ENCODE data around the gene IFT88.

IFT88 gene

DNA sequence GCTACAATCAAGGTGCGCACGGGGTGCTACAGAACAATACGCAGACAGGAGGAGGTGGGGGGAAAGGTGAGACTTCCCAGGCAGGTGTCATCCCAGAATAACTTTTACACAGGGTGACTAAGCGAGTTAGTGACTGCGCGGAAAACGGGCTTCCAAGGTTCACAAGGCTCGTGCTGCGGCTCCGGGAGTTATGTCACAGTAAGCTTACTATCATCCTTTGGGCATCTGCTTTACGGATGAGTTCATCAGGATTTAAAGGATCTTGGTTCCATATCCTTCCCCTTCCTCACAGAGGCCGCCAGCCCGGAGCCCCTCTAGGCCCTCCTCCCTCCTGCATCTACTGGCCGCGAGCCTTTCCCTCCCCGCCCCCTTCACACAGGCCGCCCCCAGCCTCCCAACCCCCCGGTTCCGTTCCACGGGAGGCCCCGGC is 474 bp upstream of the IFT88 start:
- DNase-seq (ENCODE audit: low read depth, low spot score): no peak

- DNase-seq (ENCODE audit: low read depth, low spot score): no peak
These were observed 1.0 kb downstream of the IFT88 start for GRCh38 chr13:20567881-20568528.

DNA sequence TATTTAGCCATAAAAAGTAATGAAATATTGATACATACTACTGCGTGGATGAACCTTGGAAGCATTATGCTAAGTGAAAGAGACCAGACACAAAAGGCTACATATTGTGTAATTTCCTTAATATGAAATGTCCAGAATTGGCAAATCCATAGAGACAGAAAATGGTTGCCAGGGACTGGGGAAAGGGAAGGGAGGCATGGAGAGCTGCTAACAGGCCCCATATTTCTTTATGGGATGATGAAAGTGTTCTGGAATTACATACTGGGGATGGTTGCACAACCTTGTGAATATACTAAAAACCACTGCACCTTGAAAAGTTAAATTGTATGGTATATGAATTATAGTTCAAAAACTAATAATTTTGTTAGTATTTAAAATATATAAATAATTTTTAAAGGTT is 3.6 kb downstream of the IFT88 start:
- DNase-seq (ENCODE audit: low read depth, low spot score): no peak

DNA sequence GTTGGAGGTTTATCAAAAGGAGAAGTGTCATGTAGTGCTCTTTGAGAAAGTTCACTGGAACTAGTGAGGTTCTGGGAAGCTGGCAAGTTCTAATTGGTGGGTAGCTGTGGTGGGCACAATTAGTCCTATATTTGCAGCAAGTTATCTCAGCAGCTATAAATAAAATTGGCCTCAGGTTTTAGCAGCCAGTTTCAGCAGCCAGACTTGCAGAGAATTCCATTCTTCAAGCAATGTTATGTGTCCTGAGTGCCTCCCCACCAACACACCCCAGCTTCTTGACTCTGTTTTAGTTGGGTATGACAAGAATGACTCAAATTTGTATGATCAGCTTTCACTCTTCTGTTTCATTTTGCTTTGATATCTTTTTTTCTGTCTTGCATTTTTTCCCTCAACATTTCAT is 4.7 kb downstream of the IFT88 start:
- DNase-seq (ENCODE audit: low read depth, low spot score): no peak

DNA sequence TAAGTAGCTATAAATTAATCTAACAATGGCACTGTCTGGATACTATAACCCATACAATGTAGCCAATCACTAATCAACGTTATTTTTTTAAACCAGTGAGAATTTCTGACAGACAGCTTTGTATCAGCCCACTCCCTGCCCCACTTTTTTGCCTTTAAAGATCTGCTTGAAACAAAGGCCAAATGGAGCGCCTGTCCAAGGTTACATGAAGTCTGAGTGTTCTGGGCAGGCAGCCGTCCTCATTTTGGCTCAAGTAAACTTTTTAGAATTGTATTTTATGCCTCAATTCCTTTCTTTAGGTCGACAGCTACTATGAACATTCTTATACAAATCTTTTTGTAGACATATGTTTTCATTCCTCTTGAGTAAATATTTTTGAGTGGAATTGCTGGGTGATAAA is 6.2 kb downstream of the IFT88 start:
- no peak for DNase-seq (ENCODE audit: low read depth, low spot score)

- no peak for DNase-seq (ENCODE audit: low read depth, low spot score)
These were observed 6.7 kb downstream of the IFT88 start for GRCh38 chr13:20573636-20574035.

GRCh38 chr13:20579191-20579590 is 12.2 kb downstream of the IFT88 start:
- DNase-seq (ENCODE audit: low read depth, low spot score): no peak

GRCh38 chr13:20580257-20580656 is 13.3 kb downstream of the IFT88 start:
- no peak for DNase-seq (ENCODE audit: low read depth, low spot score)

GRCh38 chr13:20582026-20582425 is 15.1 kb downstream of the IFT88 start:
- DNase-seq (ENCODE audit: low read depth, low spot score): no peak

- DNase-seq (ENCODE audit: low read depth, low spot score): no peak
These were observed 16.9 kb downstream of the IFT88 start for GRCh38 chr13:20583803-20584293.

GRCh38 chr13:20585371-20585770 is 18.4 kb downstream of the IFT88 start:
- no peak for DNase-seq (ENCODE audit: low read depth, low spot score)

DNA sequence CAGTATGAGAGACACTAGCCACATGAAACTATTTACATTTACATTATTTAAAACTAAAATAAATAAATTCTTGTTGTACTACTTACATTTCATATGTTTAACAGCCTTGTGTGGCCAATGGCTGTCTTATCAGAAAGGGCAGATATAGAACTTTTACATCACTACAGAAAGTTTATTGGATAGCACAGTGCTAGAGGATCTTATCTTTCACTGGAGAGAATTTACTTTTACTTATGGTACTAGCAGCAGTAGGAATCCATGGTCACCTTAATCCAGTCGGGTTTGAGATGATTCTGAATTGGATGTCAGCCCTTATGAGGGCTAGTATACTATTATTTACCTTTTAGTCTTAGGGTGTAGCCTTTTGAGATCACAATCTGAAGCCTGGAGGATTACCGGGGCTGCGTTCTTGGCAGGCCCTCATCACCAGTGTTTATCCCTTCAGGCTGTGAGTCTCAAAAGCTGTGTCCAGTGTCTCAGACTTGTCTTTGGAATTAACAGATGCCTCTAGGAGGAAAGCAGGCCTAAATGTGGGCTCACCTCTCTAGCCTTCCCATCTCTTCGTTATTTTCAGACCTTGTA is 21.7 kb downstream of the IFT88 start:
- no peak for DNase-seq (ENCODE audit: low read depth, low spot score)

- DNase-seq (ENCODE audit: low read depth, low spot score): no peak
These were observed 23.6 kb downstream of the IFT88 start for GRCh38 chr13:20590561-20590960.

GRCh38 chr13:20592606-20593005 is 25.6 kb downstream of the IFT88 start:
- no peak for DNase-seq (ENCODE audit: low read depth, low spot score)

DNA sequence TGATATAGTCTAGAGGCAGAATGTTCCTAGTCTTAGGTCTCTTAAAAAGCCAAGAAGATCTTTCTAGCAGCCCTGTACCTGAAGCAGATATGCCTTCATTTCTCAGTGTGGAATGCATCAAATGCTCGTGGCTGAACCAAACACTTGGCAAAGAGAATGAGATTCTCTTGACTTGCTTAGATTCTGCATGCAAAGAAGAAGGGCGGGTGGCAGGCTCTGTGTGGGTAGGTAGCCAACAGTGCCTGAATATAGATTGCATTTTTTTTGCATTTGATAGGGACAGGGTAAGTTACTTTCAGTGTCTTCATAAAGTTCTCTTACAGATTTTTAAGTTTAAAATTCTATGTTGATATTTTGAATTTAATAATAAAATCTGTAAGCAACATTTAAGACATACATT is 27.3 kb downstream of the IFT88 start:
- DNase-seq (ENCODE audit: low read depth, low spot score): no peak

GRCh38 chr13:20607015-20607414 is 40.1 kb downstream of the IFT88 start:
- no peak for DNase-seq (ENCODE audit: low read depth, low spot score)

GRCh38 chr13:20608438-20609020 is 41.6 kb downstream of the IFT88 start:
- no peak for DNase-seq (ENCODE audit: low read depth, low spot score)

DNA sequence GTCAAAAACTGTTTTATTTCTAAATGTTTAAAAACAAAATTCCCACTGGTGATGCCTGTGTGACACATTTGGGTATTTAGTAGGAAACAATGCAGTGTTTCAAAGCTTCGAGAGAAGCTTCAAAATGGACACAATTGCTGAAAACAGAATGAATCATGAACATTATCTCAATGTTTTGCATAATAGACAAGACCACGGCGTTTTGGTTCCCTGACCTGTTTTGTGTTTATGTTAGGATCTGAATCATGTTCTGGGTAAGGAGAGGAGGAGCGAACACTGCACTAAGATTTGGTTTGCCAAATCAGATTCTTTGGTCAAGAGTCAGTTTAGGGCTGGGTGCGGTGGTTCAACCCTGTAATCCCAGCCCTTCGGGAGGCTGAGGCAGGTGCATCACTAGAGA is 42.2 kb downstream of the IFT88 start:
- no peak for DNase-seq (ENCODE audit: low read depth, low spot score)

- DNase-seq (ENCODE audit: low read depth, low spot score): no peak
These were observed 43.0 kb downstream of the IFT88 start for GRCh38 chr13:20610006-20610405.

- no peak for DNase-seq (ENCODE audit: low read depth, low spot score)
These were observed 49.3 kb downstream of the IFT88 start for GRCh38 chr13:20616059-20616797.

DNA sequence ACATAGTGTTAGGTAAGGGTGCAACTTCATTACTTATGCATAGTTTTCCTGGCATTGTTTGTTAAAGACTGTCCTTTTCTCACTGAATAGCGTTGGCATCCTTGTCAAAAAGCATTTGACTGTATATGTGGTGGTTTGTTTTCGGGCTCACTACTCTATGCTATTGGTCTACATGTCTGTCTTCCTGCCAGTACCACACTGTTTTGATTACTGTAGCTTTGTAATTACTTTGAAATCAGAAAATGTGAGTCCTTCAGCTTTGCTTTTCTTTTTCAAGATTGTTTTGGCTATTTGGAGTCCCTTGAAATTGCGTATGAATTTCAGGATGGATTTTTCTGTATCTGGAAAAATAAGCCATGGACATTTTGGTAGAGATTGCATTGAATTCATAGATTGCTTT is 56.0 kb downstream of the IFT88 start:
- DNase-seq (ENCODE audit: low read depth, low spot score): no peak

DNA sequence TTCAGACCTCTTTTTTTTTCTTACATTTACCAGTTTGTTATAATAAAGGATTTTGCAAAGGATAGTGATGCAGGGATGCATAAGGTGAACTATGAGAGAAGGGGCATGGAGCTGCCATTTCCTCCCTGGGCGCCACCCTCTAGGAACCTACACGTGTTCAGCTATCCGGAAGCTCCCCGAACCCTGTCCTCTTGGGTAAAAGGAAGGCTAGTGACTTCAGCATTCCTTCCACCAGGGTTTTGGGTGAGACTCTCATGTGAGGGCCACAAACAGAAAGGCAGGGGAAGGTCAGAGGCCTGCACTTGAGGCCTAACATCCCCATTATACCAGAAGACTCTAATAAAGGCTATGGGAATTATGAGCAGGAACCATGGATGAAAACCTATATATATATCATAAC is 57.3 kb downstream of the IFT88 start:
- no peak for DNase-seq (ENCODE audit: low read depth, low spot score)

DNA sequence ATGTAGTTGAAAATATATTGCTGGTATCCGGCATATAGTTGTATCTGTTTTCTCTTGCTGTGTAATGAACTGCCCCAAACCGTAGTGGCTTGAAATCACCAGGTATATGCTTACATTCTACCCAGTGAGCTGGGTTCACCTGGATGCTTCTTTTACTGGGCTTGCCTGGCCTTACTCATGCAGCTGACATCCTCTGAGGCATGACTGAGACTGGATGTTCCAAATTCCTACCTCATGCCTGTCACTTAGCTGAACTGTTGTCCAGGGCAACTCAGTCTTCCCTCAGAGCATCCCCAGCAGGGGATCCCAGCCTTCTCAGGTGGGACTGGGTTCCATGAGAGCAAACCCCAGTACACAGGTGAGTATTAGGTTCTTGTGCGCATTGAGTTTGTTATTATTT is 66.8 kb downstream of the IFT88 start:
- DNase-seq (ENCODE audit: low read depth, low spot score): no peak
